ENCODE data around the gene TYK2.
A peak's percentile ranks its signal among the peaks of the same experiment; 100 is the strongest.
"Not testable (repeated sequence)": the region's sequence is repeated elsewhere in the genome, so short reads cannot be mapped to it uniquely, and the experiment has no call there.

The TYK2 gene

GRCh38 chr19:10368101-10368803, 12.1 kb downstream of the TYK2 start:
- DNase-seq: no peak

- DNase-seq: not testable (repeated sequence)
Measured at GRCh38 chr19:10366950-10367512, 13.3 kb downstream of the TYK2 start.

- no peak for DNase-seq
Measured at GRCh38 chr19:10365518-10365917, 14.9 kb downstream of the TYK2 start.

DNA sequence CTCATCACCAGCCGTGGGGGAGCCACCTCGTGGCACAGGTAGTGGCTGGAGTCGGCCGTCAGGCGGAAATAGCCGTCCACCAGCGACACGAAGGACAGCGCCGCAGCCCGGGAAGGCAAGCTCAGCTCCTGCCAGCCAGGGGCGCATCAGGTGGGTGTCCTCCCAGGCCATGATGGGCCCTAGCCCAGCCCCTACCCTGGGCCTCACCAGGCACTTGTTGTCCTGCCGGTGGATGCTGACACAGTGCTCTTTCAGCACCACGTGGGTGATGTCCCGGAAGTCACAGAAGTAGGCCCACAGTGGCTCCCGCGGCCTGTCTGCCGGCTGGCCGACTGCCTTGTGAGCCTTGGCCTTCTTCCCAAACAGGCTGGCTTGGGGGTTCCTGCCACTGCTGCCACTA, 15.7 kb downstream of the TYK2 start:
- DNase-seq: no peak

- no peak for DNase-seq
Measured at GRCh38 chr19:10363789-10364281, 16.5 kb downstream of the TYK2 start.

DNA sequence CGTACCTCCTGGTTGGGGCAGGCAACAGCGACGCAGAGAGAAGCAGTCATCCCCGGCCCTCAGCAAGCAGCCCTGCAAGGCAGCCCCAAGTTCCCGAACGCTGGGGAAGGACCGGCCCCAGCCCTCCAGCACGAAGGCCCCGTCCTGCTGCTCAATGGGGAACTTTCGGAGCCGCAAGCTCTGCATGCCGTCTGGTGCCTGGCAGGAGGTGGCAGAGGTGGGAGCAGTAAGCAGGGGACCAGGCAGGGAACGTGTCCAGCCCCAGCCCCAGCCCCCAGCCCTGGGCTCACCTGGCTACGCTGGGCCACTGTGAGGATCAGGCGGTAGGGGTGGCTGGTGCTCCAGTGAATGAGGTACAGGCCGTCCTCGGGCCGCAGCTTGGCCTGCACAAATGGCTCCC, 18.1 kb downstream of the TYK2 start:
- DNase-seq: no peak

- no peak for DNase-seq
Measured at GRCh38 chr19:10361569-10362011, 18.8 kb downstream of the TYK2 start.

GRCh38 chr19:10356431-10356830, 23.9 kb downstream of the TYK2 start:
- DNase-seq: no peak

- DNase-seq: no peak
Measured at GRCh38 chr19:10353793-10354391, 26.5 kb downstream of the TYK2 start.

DNA sequence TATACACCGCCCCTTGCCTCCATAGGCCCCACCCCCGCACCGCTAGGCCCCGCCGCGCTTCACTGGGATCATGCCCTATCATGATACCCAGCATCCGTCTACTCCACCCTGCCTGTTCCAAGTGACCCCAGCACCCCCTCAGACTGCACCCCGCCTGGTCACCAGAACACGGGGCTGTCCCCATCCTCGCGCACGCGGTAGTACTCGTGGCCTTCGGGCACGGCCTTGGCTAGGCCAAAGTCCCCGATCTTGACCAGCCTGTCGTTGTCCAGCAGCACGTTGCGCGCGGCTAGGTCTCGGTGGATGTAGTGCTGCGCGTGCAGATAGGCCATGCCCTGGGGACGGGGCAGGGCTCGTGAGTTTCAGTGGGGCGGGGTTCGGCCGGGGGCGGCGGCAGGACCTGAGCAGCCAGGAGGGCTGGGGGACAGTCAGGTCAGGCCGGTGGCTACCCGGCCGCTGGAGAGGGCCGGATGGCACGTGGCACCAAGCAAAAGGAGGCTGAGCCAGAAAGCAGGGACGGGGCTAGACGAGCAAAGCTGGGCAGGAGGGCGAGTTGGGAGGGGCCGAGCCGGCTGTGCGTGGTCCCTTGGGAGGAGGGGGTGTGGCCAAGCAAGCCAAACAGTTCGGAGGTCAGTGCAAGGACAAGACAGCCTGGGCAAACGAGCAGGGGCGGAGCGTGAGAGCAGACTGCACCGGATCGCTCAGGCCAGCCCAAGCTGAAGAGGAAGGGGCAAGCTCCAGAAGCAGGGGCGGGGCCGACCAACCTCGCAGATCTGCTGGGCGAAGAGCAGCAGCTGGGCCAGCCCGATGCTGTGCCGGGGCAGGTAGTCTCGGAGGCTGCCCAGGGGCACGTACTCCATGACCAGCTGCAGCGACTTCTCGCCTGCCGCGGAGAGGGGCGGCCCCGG, 27.4 kb downstream of the TYK2 start:
- no peak for DNase-seq

- no peak for DNase-seq
Measured at GRCh38 chr19:10346509-10346908, 33.9 kb downstream of the TYK2 start.

GRCh38 chr19:10344780-10345179, 35.6 kb downstream of the TYK2 start:
- DNase-seq: no peak

GRCh38 chr19:10343495-10343894, 36.9 kb downstream of the TYK2 start:
- no peak for DNase-seq

DNA sequence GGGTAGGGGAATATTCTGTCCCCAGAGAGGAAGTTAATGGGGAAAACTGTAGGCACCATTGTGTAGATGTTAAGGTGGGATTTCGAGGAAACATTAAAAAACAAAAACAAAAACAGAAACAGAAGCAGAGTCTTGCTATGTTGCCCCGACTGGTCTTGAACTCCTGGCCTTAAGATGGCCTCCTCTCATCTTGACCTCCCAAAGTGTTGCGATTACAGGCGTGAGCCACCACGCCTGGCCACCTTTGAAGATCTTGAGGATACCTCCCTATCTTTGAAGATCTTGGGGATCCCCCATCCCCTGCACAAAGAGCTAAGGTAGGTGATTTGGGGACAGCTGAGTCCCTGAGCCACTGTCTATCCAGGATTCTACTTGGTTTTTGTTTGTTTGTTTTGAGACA, 40.4 kb downstream of the TYK2 start:
- DNase-seq: no peak

DNA sequence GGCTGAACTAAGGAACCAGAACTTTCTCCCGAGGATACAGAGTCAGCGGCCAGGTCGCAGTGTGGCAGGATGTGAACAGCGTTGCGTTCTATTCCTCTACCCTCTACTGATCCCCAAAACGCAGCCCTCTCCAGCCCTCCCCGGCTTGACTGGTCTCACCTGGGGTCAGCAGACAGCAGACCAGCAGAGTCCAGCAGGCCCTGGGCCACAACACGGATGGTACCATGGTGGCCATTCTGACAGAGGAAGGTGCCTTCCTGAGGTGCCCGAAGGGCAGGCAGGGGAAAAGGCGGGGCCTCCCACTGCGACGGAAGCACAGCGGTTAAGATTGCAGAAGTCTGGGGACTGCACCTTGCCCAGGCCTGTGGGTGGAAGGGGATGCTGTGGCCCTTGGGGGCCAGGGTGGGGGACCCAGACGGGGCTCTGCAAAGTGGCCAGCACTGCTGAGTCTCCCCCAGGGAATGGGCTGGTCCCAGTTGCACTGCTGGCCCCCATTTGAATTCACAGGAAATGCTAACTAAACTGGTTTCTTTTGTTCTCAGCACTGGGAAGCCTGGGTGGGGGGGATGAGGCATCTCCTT, 40.9 kb downstream of the TYK2 start, which contains the start of gene ICAM3:
Gene ICAM3, minus strand, starts transcription at position 245 of the 581 bp plus-strand sequence. Its CDS starts 10 bp downstream, at position 235.
- peak; percentile 68 for DNase-seq

GRCh38 chr19:10338940-10339339, 41.4 kb downstream of the TYK2 start:
- DNase-seq: no peak

DNA sequence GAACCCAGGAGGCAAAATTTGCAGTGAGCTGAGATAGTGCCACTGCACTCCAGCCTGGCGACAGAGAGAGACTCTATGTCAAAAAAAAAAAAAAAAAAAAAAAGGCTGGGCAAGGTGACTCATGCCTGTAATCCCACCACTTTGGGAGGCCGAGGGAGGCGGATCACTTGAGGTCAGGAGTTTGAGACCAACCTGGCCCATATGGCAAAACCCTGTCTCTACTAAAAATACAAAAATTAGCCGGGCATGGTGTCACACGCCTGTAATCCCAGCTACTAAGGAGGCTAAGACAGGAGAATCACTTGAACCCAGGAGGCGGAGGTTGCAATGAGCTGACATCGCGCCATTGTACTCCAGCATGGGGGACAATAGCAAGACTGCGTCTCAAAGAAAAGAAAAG, 43.6 kb downstream of the TYK2 start:
- not testable (repeated sequence) for DNase-seq

- no peak for DNase-seq
Measured at GRCh38 chr19:10335352-10335985, 44.9 kb downstream of the TYK2 start.

- no peak for DNase-seq
Measured at GRCh38 chr19:10334588-10335351, 45.6 kb downstream of the TYK2 start.

DNA sequence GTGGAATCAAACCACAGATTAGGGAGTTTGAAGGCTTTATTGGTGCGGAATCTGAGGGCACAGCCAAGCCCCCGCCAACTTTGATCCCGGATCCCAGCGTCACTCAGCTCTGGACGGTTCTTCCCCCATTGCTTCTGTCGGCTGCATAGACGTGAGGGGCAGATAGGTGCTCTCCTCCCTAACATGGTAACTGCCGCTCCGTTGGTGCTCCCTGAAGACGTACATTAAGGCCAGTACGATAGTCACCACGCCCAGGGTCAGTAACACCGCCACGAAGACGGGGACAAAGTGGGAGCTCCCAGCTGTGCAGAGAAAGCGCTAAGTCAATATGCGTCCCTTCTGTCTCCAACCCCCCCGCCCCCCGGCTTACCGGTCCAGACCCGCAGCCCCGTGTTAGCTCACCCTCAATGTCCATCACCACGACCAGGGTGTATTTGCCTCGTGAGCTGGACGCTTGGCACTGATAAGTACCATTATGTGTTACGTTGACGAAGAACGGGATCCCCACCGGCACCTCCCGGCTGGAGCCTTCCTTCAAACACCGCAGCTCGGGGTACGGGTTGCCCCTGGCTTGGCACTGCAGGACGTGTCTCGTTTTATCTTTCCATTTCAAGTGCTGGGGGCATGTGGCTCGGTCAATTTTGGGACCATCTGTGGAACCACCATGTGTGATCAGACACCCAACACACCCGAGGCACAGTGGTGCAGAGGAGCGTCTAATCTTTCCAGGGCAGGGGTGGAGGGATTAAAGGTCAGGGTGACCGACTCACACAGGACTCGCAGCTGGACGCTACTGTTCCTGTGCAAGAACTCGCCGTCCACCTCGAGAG, 46.4 kb downstream of the TYK2 start:
- DNase-seq: no peak
